Globus pallidus (tissue), 1 donor: ENCODE results near the gene HIBADH.

Experiments used
- DNase-seq: peaks from one replicate; pipeline ENCODE4 v3.0.0-alpha.2; 2015; ENCODE audit warnings: low spot score

Gene HIBADH

DNA sequence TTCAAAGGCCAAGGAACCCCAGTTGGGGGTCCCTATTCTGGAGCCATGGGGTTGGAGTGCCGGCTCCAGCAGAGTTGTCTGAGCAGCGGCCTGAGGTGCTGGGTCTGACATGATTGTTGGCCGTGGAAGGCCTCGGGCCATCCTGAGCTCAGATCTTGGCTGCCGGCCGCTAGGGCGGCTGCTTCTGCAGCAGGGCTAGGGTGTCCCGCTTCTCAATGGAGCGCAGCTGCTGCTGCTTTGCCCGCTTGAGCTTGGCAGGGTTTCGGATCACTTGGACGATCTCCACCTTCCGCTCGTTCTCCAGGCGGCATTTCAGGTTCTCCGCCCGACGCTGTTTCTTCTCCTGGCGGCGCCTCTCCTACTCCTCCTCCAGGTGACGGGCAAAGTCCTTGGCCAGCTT, 171.1 kb downstream of the HIBADH start:
- DNase-seq: no peak

DNA sequence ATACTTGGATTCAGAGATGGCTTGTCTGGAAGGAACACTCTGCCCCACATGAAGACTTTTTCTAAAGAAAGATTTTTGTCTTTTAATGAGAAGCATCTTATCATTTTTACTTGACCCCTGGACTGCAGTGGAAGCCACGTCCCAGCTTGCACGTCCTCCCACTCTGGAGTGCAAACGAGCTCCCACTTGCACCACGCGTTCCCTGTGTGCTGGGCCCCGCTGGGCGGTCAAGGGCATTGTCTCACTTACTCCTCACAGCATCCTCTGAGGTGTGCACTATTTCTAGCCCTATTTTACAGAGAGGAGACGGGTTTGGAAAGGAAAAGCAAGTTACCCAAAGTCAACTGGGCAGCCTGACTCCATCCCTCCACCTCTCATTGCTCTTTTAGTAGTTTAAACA, 175.2 kb downstream of the HIBADH start:
- no peak for DNase-seq

DNA sequence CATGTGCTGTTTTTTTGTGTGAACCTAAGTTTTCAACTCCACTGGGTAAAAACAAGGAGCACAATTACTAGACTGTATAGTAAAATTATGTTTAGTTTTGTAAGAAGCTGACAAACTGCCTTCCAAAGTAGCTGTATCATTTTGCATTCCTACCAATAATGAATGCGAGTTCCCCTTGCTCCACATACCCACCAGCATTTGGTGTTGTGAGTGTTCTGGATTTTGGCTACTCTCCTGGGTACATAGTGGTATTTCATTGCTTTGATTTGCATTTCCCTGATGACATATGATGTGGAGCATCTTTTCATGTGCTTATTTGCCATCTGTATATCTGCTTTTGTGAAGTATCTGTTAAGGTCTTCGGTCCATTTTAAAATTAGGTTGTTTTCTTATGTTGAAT, 178.2 kb downstream of the HIBADH start:
- no peak for DNase-seq

GRCh38 chr7:27482219-27482618, 180.5 kb downstream of the HIBADH start:
- no peak for DNase-seq

DNA sequence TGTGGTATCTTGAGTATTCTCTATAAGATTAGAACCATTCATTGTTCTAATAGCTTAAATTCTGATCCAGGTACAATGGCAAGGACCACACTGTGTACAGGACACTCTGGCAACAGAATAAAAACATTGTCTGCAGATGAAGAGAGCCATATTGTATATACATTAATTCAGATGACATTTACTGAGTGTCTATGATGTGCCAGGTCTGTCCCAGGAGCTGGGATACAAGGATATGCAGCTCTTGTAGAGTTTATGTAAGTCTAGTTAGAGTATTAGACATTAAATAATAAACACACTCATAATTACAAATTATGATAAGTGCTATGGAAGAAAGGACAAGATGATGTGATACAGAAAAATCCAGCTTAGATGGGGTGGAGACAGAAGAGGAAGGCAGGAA, 184.1 kb downstream of the HIBADH start:
- no peak for DNase-seq

- no peak for DNase-seq
These were observed 184.6 kb downstream of the HIBADH start for GRCh38 chr7:27478084-27478483.

GRCh38 chr7:27476493-27476892, 186.2 kb downstream of the HIBADH start:
- no peak for DNase-seq
